GM18499 (cell line): ENCODE results near the gene STAM.
"Not testable (repeated sequence)": the region's sequence is repeated elsewhere in the genome, so short reads cannot be mapped to it uniquely, and the experiment has no call there.

Experiments used
- ATAC-seq: cut with Tn5 transposase; IDR thresholded peaks from one replicate; pipeline ENCODE4 v1.9.1; 2021; ENCODE audit warnings: moderate number of reproducible peaks; ENCODE audit not compliant: insufficient read depth, unreplicated experiment

Gene STAM

GRCh38 chr10:17643755-17644484, at the start of gene STAM:
TSS of gene STAM (plus strand) at chr10:17644151. CDS start at chr10:17644340, 189 bp downstream.
- ATAC-seq, result peak; percentile 65

GRCh38 chr10:17597386-17597785, 46.6 kb upstream of the STAM start:
- ATAC-seq, result no peak

GRCh38 chr10:17599089-17599488, 44.9 kb upstream of the STAM start:
- no peak for ATAC-seq

GRCh38 chr10:17605936-17606335, 38.0 kb upstream of the STAM start:
- no peak for ATAC-seq

- ATAC-seq, result no peak
Observed at GRCh38 chr10:17606547-17607040, 37.4 kb upstream of the STAM start.

- ATAC-seq, result no peak
Observed at GRCh38 chr10:17607060-17607459, 36.9 kb upstream of the STAM start.

- ATAC-seq, result peak; percentile 51
Observed at GRCh38 chr10:17607603-17608332, 36.2 kb upstream of the STAM start.

- no peak for ATAC-seq
Observed at GRCh38 chr10:17609523-17610079, 34.4 kb upstream of the STAM start.

GRCh38 chr10:17616403-17617030, 27.4 kb upstream of the STAM start:
- no peak for ATAC-seq

- no peak for ATAC-seq
Observed at GRCh38 chr10:17617031-17617911, 26.7 kb upstream of the STAM start, which contains the start of gene HACD1. TSS of gene HACD1 (minus strand) at chr10:17617374. CDS start at chr10:17617339, 35 bp downstream.

GRCh38 chr10:17622061-17622460, 21.9 kb upstream of the STAM start:
- ATAC-seq, result no peak

GRCh38 chr10:17624996-17625395, 19.0 kb upstream of the STAM start:
- no peak for ATAC-seq

- no peak for ATAC-seq
Observed at GRCh38 chr10:17626656-17627055, 17.3 kb upstream of the STAM start.

- not testable (repeated sequence) for ATAC-seq
Observed at GRCh38 chr10:17632590-17632989, 11.4 kb upstream of the STAM start.

GRCh38 chr10:17633353-17633752, 10.6 kb upstream of the STAM start:
- ATAC-seq, result no peak

GRCh38 chr10:17637869-17638268, 6.1 kb upstream of the STAM start:
- no peak for ATAC-seq

- no peak for ATAC-seq
Observed at GRCh38 chr10:17640331-17640816, 3.6 kb upstream of the STAM start.

- ATAC-seq, result no peak
Observed at GRCh38 chr10:17643339-17643754, 604 bp upstream of the STAM start.

- ATAC-seq, result peak; percentile 13
Observed at GRCh38 chr10:17644485-17644943, 563 bp downstream of the STAM start.
